ENCODE measurements around the gene MAP6.

The MAP6 gene

GRCh38 chr11:75567971-75568370 lies 100.9 kb downstream of the MAP6 start:
- DNase-seq (ENCODE audit: low spot score) = no peak

GRCh38 chr11:75566763-75567279 lies 102.0 kb downstream of the MAP6 start:
- no peak for DNase-seq (ENCODE audit: low spot score)

GRCh38 chr11:75565916-75566762 lies 102.7 kb downstream of the MAP6 start:
- no peak for DNase-seq (ENCODE audit: low spot score)

GRCh38 chr11:75565221-75565814 lies 103.5 kb downstream of the MAP6 start:
- no peak for DNase-seq (ENCODE audit: low spot score)

- no peak for DNase-seq (ENCODE audit: low spot score)
These were observed 104.8 kb downstream of the MAP6 start for GRCh38 chr11:75563978-75564552.

- DNase-seq (ENCODE audit: low spot score) = no peak
These were observed 105.3 kb downstream of the MAP6 start for GRCh38 chr11:75563501-75563977.

GRCh38 chr11:75562836-75563484 lies 105.9 kb downstream of the MAP6 start:
- no peak for DNase-seq (ENCODE audit: low spot score)

GRCh38 chr11:75562048-75562835 lies 106.6 kb downstream of the MAP6 start, which contains the start of gene SERPINH1:
TSS of gene SERPINH1 (plus strand) at chr11:75562253. CDS start at chr11:75566350, 4,097 bp downstream.
- peak; percentile 73 for DNase-seq (ENCODE audit: low spot score)

- no peak for DNase-seq (ENCODE audit: low spot score)
These were observed 107.3 kb downstream of the MAP6 start for GRCh38 chr11:75561426-75562047.

- DNase-seq (ENCODE audit: low spot score) = no peak
These were observed 108.2 kb downstream of the MAP6 start for GRCh38 chr11:75560644-75561043.

GRCh38 chr11:75558939-75559843 lies 109.6 kb downstream of the MAP6 start:
- DNase-seq (ENCODE audit: low spot score) = no peak

GRCh38 chr11:75557666-75558494 lies 111.0 kb downstream of the MAP6 start:
- DNase-seq (ENCODE audit: low spot score) = no peak

GRCh38 chr11:75556275-75556674 lies 112.6 kb downstream of the MAP6 start:
- DNase-seq (ENCODE audit: low spot score) = no peak

GRCh38 chr11:75555079-75555811 lies 113.6 kb downstream of the MAP6 start:
- no peak for DNase-seq (ENCODE audit: low spot score)

GRCh38 chr11:75554258-75555022 lies 114.4 kb downstream of the MAP6 start:
- DNase-seq (ENCODE audit: low spot score) = peak; percentile 97

GRCh38 chr11:75553889-75554257 lies 115.0 kb downstream of the MAP6 start:
- DNase-seq (ENCODE audit: low spot score) = no peak

- DNase-seq (ENCODE audit: low spot score) = no peak
These were observed 115.7 kb downstream of the MAP6 start for GRCh38 chr11:75553182-75553581.

Measured in globus pallidus (tissue), 1 donor.